GM19463 (cell line): ENCODE measurements around the gene SERTAD1.
"Not testable (repeated sequence)": the region's sequence is repeated elsewhere in the genome, so short reads cannot be mapped to it uniquely, and the experiment has no call there.

Experiments
- ATAC-seq: cut with Tn5 transposase; IDR thresholded peaks from one replicate; pipeline ENCODE4 v1.9.1; 2021; ENCODE audit warnings: mild to moderate bottlenecking, moderate library complexity; ENCODE audit not compliant: unreplicated experiment

SERTAD1 gene, protein sequence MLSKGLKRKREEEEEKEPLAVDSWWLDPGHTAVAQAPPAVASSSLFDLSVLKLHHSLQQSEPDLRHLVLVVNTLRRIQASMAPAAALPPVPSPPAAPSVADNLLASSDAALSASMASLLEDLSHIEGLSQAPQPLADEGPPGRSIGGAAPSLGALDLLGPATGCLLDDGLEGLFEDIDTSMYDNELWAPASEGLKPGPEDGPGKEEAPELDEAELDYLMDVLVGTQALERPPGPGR

GRCh38 chr19:40425450-40426287 lies at the start of gene SERTAD1:
Gene SERTAD1, minus strand, starts transcription at chr19:40425992. Its CDS starts 2,446 bp downstream, at chr19:40423546.
- peak; percentile 77 for ATAC-seq

DNA sequence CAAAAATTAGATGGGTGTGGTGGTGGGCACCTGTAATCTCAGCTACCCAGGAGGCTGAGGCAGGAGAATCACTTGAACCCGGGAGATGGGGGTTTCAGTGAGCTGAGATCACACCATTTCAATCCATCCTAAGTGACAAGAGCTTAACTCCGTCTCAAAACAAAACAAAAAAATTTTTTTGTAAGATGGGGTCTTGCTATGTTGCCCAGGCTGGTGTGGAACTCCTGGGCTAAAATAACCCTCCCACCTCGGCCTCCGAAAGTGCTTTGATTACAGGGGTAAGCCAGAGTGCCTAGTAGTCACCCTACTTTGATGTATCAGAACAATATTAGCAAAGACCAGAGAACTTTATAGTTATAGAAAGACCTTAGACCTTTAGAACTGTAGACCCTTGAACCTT lies 48.9 kb upstream of the SERTAD1 start:
- no peak for ATAC-seq

GRCh38 chr19:40472516-40472915 lies 46.7 kb upstream of the SERTAD1 start:
- no peak for ATAC-seq

GRCh38 chr19:40471111-40471510 lies 45.3 kb upstream of the SERTAD1 start:
- ATAC-seq: no peak

DNA sequence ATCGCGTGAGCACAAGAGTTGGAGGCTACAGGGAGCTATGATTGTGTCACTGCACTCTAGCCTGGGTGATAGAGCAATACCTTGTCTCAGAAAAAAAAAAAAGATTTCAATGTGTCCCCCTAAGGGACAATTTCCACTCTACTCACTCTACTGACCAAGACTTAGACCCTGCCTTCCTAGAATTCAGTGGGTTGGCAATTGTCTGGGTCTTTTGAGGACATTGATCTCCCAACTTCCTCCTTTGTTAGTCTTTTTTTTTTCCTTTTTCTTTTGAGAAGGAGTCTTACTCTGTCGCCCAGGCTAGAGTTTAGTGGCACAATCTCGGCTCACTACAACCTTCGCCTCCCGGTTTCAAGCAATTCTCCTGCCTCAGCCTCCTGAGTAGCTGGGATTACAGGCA lies 43.2 kb upstream of the SERTAD1 start:
- ATAC-seq: no peak

GRCh38 chr19:40466985-40467734 lies 41.4 kb upstream of the SERTAD1 start, which contains the start of gene SPTBN4:
Gene SPTBN4, plus strand, starts transcription at chr19:40467001. Its CDS starts 5,621 bp downstream, at chr19:40472622.
- ATAC-seq: no peak

DNA sequence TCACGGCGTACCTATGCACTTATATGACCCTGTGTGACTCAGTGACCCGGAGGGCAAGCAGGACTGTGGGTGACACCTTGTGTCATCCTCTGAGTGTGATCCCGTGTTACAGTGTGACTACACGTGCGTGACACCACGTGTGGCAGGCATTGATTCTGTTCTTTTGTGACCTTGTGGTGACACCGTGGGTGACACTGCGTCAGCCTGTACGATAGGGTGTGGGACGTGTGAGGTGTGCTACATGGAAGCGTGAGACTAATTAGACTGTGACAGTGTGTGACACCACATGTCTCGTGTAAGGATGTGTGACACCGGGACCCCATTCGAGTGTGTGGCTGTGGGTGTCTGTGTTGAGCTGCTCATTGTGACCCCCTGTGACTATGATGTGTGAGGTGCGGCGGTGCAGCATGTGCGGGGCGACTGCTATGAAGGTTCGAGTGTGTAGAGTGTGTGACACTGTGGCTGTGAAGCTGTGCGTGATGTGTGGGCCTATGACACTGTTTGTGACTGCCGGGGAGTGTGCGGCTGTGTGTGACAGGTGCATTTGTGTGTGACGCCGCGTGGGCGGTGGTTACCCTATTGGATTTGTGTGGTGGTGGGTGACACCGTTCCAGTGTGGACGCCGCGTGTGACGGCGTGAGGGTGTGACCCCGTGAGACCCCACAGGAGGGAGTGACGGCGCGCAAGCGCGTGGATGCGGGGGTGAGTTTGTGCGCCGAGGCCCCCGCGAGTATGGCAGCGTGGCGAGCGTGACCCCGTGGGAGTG lies 40.6 kb upstream of the SERTAD1 start:
- peak; percentile 18 for ATAC-seq

DNA sequence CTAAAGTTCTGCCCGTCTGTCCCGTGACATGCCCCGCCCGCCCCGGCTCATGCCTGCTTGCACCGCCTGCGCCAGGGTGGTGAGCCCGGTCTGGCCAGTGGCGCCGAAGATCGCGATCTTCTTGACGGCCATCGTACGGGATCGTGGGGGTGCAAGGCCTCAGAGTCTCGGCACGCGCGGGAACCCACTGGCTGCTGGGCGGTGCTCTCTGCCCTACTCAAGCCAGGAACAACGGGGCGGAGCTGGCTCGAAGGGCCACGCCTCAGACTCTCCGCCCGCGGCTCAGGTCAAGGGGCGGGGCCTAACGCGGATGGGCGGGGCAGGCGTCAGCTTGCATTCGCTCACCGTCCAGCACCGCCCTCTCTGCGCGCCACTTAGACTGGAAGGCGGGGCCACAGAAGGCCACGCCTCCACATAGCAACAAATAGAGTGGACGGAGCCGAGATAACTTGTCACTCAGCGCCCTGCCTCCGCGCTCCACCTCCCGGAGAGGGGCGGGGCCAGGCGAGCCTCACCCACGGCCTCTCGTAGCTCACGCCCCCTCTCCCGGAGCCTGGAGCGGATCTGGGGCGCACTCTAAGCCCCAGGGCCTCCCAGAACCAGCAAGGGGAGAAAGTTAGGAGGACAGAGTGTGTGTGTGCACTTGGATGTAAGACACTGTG lies 39.9 kb upstream of the SERTAD1 start, which contains the start of gene BLVRB:
Gene BLVRB, minus strand, starts transcription at position 189 of the 662 bp plus-strand sequence. Its CDS starts 57 bp downstream, at position 132.
- ATAC-seq: peak; percentile 84

GRCh38 chr19:40465025-40465556 lies 39.3 kb upstream of the SERTAD1 start:
- ATAC-seq: no peak

- no peak for ATAC-seq
These were observed 38.5 kb upstream of the SERTAD1 start for GRCh38 chr19:40464059-40465024.

DNA sequence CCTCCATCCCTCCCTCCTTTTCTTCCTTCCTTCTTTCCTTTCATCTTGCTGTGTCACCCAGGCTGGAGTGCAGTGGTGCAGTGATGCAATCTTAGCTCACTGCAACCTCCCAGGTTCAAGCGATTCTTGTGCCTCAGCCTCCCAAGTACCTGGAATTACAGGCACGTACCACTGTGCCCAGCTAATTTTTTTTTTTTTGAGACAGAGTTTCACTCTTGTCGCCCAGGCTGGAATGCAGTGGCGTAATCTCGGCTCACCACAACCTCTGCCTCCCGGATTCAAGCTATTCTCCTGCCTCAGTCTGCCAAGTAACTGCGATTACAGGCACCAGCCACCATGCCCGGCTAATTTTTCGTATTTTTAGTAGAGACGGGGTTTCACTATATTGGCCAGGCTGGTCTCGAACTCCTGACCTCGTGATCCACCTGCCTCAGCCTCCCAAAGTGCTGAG lies 37.8 kb upstream of the SERTAD1 start:
- not testable (repeated sequence) for ATAC-seq

DNA sequence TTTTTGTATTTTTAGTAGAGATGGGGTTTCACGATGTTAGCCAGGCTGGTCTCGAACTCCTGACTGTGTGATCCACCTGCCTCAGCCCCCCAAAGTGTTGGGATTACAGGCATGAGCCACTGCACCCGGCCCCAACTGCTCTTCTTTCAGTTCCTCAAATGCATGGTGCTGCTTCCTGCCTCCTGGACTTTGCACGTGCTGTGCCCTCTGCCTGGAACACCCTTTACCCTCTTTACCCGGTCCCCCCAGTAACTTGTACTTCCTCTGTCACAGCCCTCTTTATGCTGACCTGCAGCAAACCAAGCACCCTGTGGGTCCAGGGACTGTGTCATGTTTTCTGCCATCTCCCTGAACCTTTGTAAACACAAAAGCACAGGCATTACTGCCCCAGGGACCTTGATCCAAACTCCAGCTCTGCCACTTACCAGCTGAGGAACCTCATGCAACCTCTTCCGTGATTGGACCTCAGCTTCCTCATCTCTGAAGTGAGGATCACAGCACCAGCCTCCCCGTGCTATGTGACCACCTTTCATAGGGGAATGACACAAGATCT lies 36.0 kb upstream of the SERTAD1 start:
- ATAC-seq: no peak

DNA sequence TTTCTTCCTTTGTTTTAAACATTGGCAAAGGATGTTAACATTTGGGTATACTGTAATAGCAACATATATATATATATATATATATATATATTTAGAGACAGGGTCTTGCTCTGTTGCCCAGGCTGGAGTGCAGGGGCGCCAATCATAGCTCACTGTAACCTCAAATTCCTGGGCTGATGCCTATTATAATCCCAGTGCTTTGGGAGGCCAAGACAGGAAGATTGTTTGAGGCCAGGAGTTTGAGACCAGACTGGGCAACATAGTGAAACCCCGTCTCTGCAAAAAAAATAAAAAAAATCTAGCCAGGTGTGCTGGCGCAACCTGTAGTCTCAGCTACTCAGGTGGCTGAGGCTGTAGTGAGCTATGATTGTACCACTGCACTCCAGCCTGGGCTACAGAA lies 34.4 kb upstream of the SERTAD1 start:
- no peak for ATAC-seq

DNA sequence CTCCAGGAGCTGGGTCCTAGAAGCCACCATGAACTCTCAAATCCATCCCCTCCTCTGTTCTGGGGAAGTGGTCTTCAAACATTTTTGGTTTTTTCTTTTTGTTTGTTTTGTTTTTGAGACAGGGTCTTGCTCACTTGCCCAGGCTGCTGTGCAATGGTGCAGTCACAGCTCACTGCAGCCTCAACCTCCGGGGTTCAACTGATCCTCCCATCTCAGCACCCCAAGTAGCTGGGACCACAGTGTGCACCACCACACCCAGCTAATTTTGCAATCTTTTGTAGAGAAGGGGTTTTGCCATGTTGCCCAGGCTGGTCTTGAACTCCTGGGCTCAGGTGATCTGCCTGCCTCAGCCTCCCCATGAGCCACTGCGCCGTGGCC lies 32.8 kb upstream of the SERTAD1 start:
- ATAC-seq: no peak

GRCh38 chr19:40457953-40458596 lies 32.3 kb upstream of the SERTAD1 start:
- ATAC-seq: no peak

GRCh38 chr19:40457048-40457447 lies 31.3 kb upstream of the SERTAD1 start:
- no peak for ATAC-seq

DNA sequence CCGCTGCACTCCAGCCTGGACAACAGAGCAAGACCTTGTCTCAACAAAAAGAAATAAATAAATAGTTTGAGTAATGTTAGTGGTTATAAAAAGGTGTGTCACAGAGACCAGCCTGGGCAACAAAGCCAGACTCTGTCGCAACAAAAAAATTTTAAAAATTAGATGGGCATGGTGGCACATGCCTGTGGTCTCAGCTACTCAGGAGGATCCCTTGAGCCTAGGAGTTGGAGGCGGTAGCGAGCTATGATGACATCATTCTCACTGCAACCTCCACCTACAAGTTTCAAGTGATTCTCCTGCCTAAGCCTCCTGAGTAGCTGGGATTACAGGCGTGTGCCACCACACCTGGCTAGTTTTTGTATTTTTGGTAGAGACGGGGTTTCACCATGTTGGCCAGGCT lies 28.2 kb upstream of the SERTAD1 start:
- ATAC-seq: not testable (repeated sequence)
